22Rv1 (cell line): ENCODE measurements around the gene CHAC2.

Source experiments
- CTCF ChIP-seq: fragments of 450-650 bp; IDR thresholded peaks from 2 replicates; pipeline ENCODE4 v1.5.1; 2017; ENCODE audit warnings: mild to moderate bottlenecking
- ZFX ChIP-seq: fragments of 450-650 bp; IDR thresholded peaks from 2 replicates; pipeline ENCODE4 v1.6.1; 2017; ENCODE audit warnings: antibody characterized with exemption, borderline replicate concordance

GRCh38 chr2:53737091-53737490 is 30.5 kb upstream of the CHAC2 start:
- TF ChIP-seq CTCF: no peak
- no peak for TF ChIP-seq ZFX
